Astrocyte (in vitro differentiated cells and primary cell): ENCODE measurements around the gene KRTAP4-6.

Experiments
- EZH2 ChIP-seq: IDR thresholded peaks from 2 replicates; pipeline ENCODE4 v1.6.1; 2012; ENCODE audit warnings: mild to moderate bottlenecking, low read length, inconsistent platforms; ENCODE audit not compliant: insufficient read depth
- TF ChIP-seq, protein P1 (sequence below): IDR thresholded peaks from 2 replicates; pipeline ENCODE4 v1.5.1; 2011; ENCODE audit warnings: low read depth, mild to moderate bottlenecking, inconsistent platforms, low read length, moderate library complexity; ENCODE audit not compliant: insufficient read depth

DNA sequence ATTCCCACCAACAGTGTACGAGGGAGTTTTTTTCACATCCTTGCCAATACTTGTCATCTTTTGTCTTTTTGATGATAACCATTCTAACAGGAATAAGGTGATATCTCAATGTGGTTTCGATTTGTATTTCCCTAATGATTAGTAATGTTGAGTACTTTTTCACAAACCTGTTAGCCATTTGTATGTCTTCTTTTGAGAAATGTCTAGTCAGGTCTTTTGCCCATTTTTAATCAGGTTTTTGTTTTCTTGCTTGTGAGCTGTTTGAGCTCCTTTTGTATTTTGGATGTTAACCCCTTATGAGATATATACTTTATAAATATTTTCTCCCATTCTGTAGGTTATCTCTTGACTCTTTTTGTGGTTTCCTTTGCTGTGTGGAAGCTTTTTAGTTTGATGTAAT lies 11.2 kb upstream of the KRTAP4-6 start:
- TF ChIP-seq, protein P1, sequence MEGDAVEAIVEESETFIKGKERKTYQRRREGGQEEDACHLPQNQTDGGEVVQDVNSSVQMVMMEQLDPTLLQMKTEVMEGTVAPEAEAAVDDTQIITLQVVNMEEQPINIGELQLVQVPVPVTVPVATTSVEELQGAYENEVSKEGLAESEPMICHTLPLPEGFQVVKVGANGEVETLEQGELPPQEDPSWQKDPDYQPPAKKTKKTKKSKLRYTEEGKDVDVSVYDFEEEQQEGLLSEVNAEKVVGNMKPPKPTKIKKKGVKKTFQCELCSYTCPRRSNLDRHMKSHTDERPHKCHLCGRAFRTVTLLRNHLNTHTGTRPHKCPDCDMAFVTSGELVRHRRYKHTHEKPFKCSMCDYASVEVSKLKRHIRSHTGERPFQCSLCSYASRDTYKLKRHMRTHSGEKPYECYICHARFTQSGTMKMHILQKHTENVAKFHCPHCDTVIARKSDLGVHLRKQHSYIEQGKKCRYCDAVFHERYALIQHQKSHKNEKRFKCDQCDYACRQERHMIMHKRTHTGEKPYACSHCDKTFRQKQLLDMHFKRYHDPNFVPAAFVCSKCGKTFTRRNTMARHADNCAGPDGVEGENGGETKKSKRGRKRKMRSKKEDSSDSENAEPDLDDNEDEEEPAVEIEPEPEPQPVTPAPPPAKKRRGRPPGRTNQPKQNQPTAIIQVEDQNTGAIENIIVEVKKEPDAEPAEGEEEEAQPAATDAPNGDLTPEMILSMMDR: no peak
- no peak for TF ChIP-seq EZH2
